ENCODE results near the gene LETM1.

DNA sequence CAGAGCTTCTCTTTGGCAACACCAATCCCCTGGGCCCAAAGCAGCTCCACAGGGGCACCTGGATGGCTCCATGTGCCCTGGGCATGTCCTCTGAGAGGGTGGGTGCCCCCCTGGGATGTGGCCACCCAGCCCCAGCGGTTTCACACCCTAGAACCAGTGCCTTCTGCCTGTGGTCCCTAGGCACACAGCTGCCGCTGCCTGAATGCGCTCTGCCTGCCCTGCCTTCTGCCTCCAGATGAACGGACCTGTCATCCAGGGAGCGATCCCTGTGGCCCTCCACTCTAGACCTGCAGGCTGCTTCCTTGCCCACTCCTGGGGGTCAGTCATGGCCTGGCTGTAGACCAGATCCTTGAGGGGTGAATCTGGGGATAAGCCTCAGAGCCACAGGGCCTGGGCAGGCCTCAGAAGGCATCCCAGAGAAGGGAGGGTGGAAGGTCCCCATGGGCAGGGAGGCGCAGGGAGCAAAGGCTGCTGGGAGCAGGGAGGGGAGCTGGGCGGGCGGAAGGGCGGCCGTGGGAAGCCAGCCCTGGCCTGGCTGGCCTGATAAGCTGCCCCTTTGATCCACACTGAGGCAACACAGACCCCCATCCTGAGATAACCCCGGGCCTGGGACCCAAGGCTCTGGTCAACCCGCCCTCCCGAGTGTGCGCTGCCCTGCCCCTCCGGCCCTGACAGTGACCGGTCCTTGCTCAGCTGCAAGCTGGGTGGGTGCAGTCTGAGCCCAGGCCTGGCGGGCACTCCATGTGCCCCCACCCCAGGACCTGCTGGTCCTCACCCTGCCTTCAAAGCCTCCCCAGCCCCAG is 71.0 kb downstream of the LETM1 start:
- TF ChIP-seq, protein P1, sequence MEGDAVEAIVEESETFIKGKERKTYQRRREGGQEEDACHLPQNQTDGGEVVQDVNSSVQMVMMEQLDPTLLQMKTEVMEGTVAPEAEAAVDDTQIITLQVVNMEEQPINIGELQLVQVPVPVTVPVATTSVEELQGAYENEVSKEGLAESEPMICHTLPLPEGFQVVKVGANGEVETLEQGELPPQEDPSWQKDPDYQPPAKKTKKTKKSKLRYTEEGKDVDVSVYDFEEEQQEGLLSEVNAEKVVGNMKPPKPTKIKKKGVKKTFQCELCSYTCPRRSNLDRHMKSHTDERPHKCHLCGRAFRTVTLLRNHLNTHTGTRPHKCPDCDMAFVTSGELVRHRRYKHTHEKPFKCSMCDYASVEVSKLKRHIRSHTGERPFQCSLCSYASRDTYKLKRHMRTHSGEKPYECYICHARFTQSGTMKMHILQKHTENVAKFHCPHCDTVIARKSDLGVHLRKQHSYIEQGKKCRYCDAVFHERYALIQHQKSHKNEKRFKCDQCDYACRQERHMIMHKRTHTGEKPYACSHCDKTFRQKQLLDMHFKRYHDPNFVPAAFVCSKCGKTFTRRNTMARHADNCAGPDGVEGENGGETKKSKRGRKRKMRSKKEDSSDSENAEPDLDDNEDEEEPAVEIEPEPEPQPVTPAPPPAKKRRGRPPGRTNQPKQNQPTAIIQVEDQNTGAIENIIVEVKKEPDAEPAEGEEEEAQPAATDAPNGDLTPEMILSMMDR (IDR thresholded peaks at IDR 0.05) = no peak
- no peak for TF ChIP-seq POLR2A (IDR thresholded peaks at IDR 0.05)
